HFFc6 (cell line): ENCODE results near the gene PTRH1. TPM values are rescaled to one million over a fixed set of nuclear protein-coding genes. Genes with fewer than 3 reads are reported as not detected.

Experiments
- DNase-seq: peaks from one replicate; pipeline ENCODE4 v3.0.0-alpha.2; 2018
- H3K27ac Mint-ChIP-seq: 2 replicates; pipeline ENCODE4 v1.8.0; 2020; ENCODE audit warnings: mild to moderate bottlenecking, mixed read lengths
- H3K27me3 Mint-ChIP-seq: 2 replicates; pipeline ENCODE4 v1.8.0; 2021; ENCODE audit warnings: mild to moderate bottlenecking, moderate library complexity, mixed read lengths; ENCODE audit not compliant: insufficient read depth
- H3K36me3 Mint-ChIP-seq: 2 replicates; pipeline ENCODE4 v1.8.0; 2021; ENCODE audit warnings: low read depth, mixed read lengths
- H3K4me1 Mint-ChIP-seq: 2 replicates; pipeline ENCODE4 v1.8.0; 2020; ENCODE audit warnings: low read depth, mixed read lengths
- H3K4me3 Mint-ChIP-seq: 2 replicates; pipeline ENCODE4 v1.8.0; 2020; ENCODE audit warnings: mild to moderate bottlenecking, moderate library complexity, mixed read lengths
- H3K9me3 Mint-ChIP-seq: 2 replicates; pipeline ENCODE4 v1.8.0; 2020; ENCODE audit warnings: mild to moderate bottlenecking, mixed read lengths
- total RNA-seq, 6 experiments: library from RNA; stranded (reverse); fragmentation: NEBNext Ultra II Directional; extraction: Animal tissue kit (Norgen Biotek cat#: 25700); gene quantifications; 2 replicates in 1 of 6; 3 replicates in 5 of 6; pipeline ENCODE4 v1.2.3, GENCODE V29; 2021
- TF ChIP-seq, protein P1 (sequence below): fragments of 200-600 bp; sonication (generic); IDR thresholded peaks from 2 replicates; pipeline ENCODE4 v1.5.0; 2021; ENCODE audit warnings: antibody characterized with exemption, mild to moderate bottlenecking

Gene PTRH1
- total RNA-seq, 6 experiments from 2014 or later = 21.0 to 22.1 (median 21.5) TPM

DNA sequence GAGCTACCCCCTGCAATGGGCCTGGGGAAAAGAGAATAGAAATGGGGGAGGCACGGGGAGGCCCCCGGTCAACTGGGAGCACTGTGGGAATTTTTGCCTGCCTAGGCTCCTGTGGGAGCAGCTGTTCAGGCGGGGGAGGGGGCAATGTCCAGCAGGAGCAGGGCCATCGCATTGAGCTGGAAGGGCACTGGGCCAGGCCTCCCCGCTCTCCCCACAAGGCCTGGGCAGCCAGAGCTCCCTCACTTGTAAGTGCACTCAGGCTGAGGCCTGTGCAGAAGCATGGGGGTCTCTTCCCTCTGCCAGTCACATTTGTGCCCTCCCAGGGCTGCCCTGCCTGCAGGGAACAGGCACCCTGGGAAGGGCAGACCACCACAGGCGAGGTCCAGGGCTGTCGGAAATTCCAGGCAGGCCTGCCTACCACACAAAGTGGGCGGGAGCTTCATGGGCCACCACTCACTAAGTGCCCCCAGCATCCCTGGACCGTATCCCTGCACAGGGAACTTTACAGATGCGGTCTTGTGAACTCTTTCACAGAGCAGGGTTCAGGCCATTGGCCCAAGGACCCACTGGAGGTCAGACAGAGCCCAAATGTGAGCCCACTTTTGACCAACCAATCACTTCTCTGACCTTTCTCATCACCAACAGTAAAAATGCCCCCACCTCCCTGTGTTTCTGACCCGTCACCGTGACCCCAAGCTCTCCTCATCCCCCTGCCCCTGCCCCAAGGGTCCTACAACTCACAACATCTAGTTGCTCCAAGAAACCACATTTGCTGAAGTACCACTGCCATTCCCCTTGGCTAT, 9.7 kb downstream of the PTRH1 start:
- no peak for DNase-seq
- Mint-ChIP-seq H3K27me3 (peaks cover 5% of the 10 kb centered on the region), H3K4me1 (no peaks in the 10 kb centered on the region), H3K27ac (no peak overlapping the region), H3K9me3 (peaks cover 4% of the 10 kb centered on the region; the same call in 1 of the 2 replicates), H3K36me3 (peaks cover 9% of the 10 kb centered on the region; the same call in 1 of the 2 replicates), H3K4me3 (no peak overlapping the region)
- TF ChIP-seq, protein P1, sequence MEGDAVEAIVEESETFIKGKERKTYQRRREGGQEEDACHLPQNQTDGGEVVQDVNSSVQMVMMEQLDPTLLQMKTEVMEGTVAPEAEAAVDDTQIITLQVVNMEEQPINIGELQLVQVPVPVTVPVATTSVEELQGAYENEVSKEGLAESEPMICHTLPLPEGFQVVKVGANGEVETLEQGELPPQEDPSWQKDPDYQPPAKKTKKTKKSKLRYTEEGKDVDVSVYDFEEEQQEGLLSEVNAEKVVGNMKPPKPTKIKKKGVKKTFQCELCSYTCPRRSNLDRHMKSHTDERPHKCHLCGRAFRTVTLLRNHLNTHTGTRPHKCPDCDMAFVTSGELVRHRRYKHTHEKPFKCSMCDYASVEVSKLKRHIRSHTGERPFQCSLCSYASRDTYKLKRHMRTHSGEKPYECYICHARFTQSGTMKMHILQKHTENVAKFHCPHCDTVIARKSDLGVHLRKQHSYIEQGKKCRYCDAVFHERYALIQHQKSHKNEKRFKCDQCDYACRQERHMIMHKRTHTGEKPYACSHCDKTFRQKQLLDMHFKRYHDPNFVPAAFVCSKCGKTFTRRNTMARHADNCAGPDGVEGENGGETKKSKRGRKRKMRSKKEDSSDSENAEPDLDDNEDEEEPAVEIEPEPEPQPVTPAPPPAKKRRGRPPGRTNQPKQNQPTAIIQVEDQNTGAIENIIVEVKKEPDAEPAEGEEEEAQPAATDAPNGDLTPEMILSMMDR = no peak

DNA sequence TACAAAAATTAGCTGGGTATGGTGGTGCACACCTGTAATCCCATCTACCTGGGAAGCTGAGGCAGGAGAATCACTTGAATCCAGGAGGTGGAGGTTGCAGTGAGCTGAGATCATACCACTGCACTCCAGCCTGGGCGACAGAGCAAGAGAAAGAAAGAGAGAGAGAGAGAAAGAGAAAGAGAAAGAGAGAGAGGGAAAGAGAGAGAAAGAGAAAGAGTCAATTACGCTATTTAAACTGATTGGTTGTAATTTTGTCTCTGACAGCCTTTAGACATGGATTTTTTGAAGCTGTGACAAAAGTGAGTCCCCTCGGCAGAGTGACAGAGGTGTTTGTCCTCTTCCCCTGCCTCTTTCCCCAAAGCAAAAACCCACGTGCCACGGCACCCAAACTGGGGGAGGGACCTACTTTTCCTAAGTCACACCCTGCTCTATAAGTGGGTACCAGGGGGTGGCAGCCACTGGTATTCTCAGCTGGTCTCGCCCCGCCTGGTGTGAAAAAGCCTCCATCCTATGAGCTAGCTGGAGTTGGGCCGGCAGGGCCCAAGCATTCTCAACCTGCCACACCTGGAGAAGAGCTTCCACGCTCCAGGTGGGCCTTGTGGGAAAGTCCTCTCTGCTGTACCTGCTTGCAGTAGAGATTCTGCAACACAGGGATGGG, 12.0 kb downstream of the PTRH1 start:
- Mint-ChIP-seq H3K9me3 (peaks cover under 1% of the 10 kb centered on the region; the same call in 1 of the 2 replicates), H3K36me3 (peaks cover under 1% of the 10 kb centered on the region; the same call in 1 of the 2 replicates), H3K4me1 (peaks cover 13% of the 10 kb centered on the region), H3K27me3 (peaks cover 3% of the 10 kb centered on the region), H3K4me3 (no peak overlapping the region), H3K27ac (no peak overlapping the region)
- no peak for DNase-seq
- TF ChIP-seq, protein P1 = no peak

DNA sequence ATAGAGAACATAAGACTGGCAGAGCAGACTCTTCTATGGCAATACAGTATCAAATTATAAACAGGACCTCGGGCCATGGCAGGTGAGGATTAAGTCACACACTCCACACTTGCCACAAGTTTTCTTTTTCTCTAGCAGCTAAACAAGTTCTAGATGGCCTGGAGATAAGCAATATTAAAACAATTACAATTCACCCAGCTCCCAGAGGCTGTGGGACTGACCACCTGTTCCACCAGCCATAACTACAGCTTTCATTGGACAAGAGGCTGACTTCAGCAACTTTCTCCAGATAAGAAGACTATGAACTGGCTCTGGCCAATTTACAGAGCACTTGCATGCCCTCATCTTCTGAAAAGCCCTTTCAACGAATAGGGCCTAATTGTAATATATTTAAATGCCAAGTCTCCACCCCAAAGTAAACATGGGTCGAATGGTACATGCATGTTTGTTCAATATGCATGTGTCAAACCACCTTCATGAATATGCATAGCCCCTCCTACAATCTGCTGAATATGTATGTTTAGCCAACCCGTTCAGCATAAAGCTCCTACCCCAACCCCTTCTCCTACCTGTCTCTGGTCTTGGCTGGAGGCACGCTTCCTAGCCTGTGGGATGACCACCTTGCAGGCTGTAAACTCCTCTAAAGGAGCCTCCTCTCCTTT, 14.7 kb downstream of the PTRH1 start:
- Mint-ChIP-seq H3K9me3 (no peaks in the 10 kb centered on the region), H3K4me3 (no peak overlapping the region), H3K27ac (no peak overlapping the region), H3K36me3 (no peaks in the 10 kb centered on the region), H3K27me3 (peaks cover 3% of the 10 kb centered on the region), H3K4me1 (peaks cover 23% of the 10 kb centered on the region)
- DNase-seq = no peak
- TF ChIP-seq, protein P1 = no peak

DNA sequence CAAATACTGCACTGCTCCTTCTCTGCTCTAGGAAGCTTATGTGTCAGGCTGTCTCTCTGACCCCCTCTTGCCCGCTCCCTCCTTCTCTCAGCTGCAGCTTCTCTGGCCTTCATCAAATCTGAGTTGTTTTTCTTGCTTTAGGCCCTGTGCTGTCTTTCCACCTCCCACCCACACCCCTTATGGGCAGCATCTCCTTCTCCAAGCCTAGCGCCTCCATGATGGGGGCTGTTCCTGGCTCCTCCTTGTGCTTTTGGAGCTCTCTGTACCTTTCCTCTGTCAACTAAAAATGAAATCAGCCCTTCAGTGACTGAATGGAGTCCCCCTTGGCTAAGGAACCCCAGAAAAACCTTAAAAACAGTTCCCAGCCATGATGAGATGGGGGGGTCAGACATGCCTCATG, 15.3 kb downstream of the PTRH1 start:
- Mint-ChIP-seq H3K27me3 (peaks cover 3% of the 10 kb centered on the region), H3K4me1 (peaks cover 29% of the 10 kb centered on the region), H3K27ac (no peak overlapping the region), H3K36me3 (no peaks in the 10 kb centered on the region), H3K9me3 (no peaks in the 10 kb centered on the region), H3K4me3 (no peak overlapping the region; the same call in 1 of the 2 replicates)
- TF ChIP-seq, protein P1 = no peak
- DNase-seq = no peak

DNA sequence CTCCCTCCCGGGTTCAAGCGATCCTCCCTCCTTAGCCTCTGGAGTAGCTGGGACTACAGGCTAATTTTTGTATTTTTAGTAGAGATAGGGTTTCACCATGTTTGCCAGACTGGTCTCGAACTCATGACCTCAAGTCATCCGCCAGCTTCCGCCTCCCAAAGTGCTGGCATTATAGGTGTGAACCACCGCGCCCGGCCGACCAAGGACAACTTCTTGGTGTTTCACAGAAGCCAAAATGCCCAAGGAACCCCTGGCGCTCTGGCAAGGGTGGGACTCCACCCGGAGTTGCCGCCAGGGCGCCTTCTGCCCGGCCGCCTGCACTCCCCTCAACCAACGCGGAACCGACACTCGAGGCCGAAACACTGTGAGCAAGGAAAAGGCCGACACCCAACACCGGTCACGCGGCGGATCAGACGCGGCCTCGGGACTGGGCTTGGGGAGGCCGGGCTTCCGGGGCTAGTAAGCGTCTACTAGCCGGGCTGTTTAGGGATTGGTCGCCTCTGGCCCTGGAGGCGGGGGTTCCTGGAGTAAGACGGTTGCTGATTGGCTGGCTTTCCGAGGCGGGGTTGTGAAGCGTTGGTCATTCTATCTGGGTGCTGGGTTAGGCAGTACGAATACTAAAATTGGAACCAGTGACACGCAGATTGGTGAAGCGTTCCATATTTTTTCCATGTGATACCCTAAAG, 16.3 kb downstream of the PTRH1 start:
- H3K9me3 Mint-ChIP-seq = no peaks in the 10 kb centered on the region
- TF ChIP-seq, protein P1 = no peak
- peak; percentile 44 for DNase-seq
- H3K27me3 Mint-ChIP-seq = no peaks in the 10 kb centered on the region; the same call in none of the 2 replicates
- no peaks in the 10 kb centered on the region for H3K36me3 Mint-ChIP-seq
- H3K4me3 Mint-ChIP-seq = peak overlapping the region; percentile 65; the same call in 1 of the 2 replicates
- H3K27ac Mint-ChIP-seq = peak overlapping the region; percentile 74; the same call in 1 of the 2 replicates
- peaks cover 35% of the 10 kb centered on the region for H3K4me1 Mint-ChIP-seq
